ENCODE results near the gene ACTR1B. TPM values are rescaled to one million over a fixed set of nuclear protein-coding genes. Genes with fewer than 3 reads are reported as not detected.
"Not testable (repeated sequence)": the region's sequence is repeated elsewhere in the genome, so short reads cannot be mapped to it uniquely, and the experiment has no call there.

The ACTR1B gene
- total RNA-seq = 10 to 100 TPM; 47.5 to 92.1 (median 53.4) TPM
- 10 to 100 TPM; 56.2 to 60.3 (median 57.3) TPM for polyA plus RNA-seq
- long read RNA-seq, donor 1, partial matches to known transcripts = 0 of 1 reads
- long read RNA-seq, donor 1, other reads (novel, unspliced or antisense) = 0 of 1 reads
- long read RNA-seq, donor 2, transcript ACTR1B-201 (11 exons, 2,243 nt) = major isoform, 7 of 7 reads
- long read RNA-seq, donor 2, partial matches to known transcripts = 0 of 7 reads
- long read RNA-seq, donor 2, other reads (novel, unspliced or antisense) = 0 of 7 reads
- long read RNA-seq, donor 3, partial matches to known transcripts = 0 of 3 reads
- long read RNA-seq, donor 3, other reads (novel, unspliced or antisense) = 0 of 3 reads
- long read RNA-seq, donor 4 = 0 reads
- long read RNA-seq, donor 5, transcript ACTR1B-201 (11 exons, 2,243 nt) = major isoform, 9 of 9 reads
- long read RNA-seq, donor 5, partial matches to known transcripts = 0 of 9 reads
- long read RNA-seq, donor 5, other reads (novel, unspliced or antisense) = 0 of 9 reads
- long read RNA-seq, donor 6 = 0 reads
- long read RNA-seq, donor 7, transcript ACTR1B-201 (11 exons, 2,243 nt) = major isoform, 10 of 10 reads
- long read RNA-seq, donor 7, partial matches to known transcripts = 0 of 10 reads
- long read RNA-seq, donor 7, other reads (novel, unspliced or antisense) = 0 of 10 reads
- long read RNA-seq, donor 8, transcript ACTR1B-201 (11 exons, 2,243 nt) = major isoform, 14 of 14 reads
- long read RNA-seq, donor 8, partial matches to known transcripts = 0 of 14 reads
- long read RNA-seq, donor 8, other reads (novel, unspliced or antisense) = 0 of 14 reads
- long read RNA-seq, donor 9, partial matches to known transcripts = 0 of 3 reads
- long read RNA-seq, donor 9, other reads (novel, unspliced or antisense) = 0 of 3 reads
- long read RNA-seq, donor 10, partial matches to known transcripts = 0 of 3 reads
- long read RNA-seq, donor 10, other reads (novel, unspliced or antisense) = 0 of 3 reads

- Histone ChIP-seq H3K27ac (peak within 1 kb of the TSS; percentile 92 to 99 (median 97)), H3K9me3 (no peaks in the 10 kb centered on the region), H3K4me3 (peak within 1 kb of the TSS; percentile 58 to 91 (median 75)), H3K4me1 (peaks cover 17 to 43% (median 35%) of the 10 kb centered on the region in 4 donors), H3K36me3 (peaks cover 1 to 23% (median 18%) of the 10 kb centered on the region in 4 donors), H3K27me3 (no peaks in the 10 kb centered on the region)
- TF ChIP-seq POLR2AphosphoS5 (IDR thresholded peaks at IDR 0.05) (peak; percentile 90 to 93 (median 92)), EP300 (IDR thresholded peaks at IDR 0.05) (no peak), CTCF (IDR thresholded peaks at IDR 0.05) (peak in 4 of 7 experiments; percentile 50 to 68 (median 59)), POLR2A (IDR thresholded peaks at IDR 0.05) (peak in 2 of 4 donors; percentile 61 to 91)
- intact Hi-C loops (cut with DNase I; ENCODE audit: low total_unique reads) = no loop called here
- peak; percentile 99 to 100 for DNase-seq
- WGBS, 5 donors = 0% methylated on average over 22 to 60 of the region's 60 CpGs
Measured at GRCh38 chr2:97663962-97664635, at the start of gene ACTR1B. ACTR1B (minus strand) TSS chr2:97664044; CDS start chr2:97663890, 154 bp downstream.

GRCh38 chr2:97712693-97713295 is 49.0 kb upstream of the ACTR1B start:
- H3K27ac ChIP-seq = peak overlapping the region in 3 of 5 donors; percentile 31 to 68 (median 46)
- no peaks in the 10 kb centered on the region for H3K36me3 ChIP-seq
- DNase-seq = no peak
- TF ChIP-seq POLR2AphosphoS5 (IDR thresholded peaks at IDR 0.05) = no peak
- TF ChIP-seq CTCF (IDR thresholded peaks at IDR 0.05) = no peak
- TF ChIP-seq POLR2A (IDR thresholded peaks at IDR 0.05) = no peak
- TF ChIP-seq EP300 (IDR thresholded peaks at IDR 0.05) = no peak
- H3K4me1 ChIP-seq = no peaks in the 10 kb centered on the region
- no peaks in the 10 kb centered on the region for H3K9me3 ChIP-seq
- intact Hi-C loops (cut with DNase I; ENCODE audit: low total_unique reads) = no loop called here
- peaks cover 0 to 10% (median 0%) of the 10 kb centered on the region in 3 donors for H3K27me3 ChIP-seq
- WGBS, 5 donors = 62 to 78% (median 71%) methylated on average over 6 to 11 of the region's 11 CpGs
- H3K4me3 ChIP-seq = no peak overlapping the region

- intact Hi-C loops (cut with DNase I; ENCODE audit: low total_unique reads); H3K36me3 ChIP-seq; DNase-seq; H3K4me1 ChIP-seq; H3K4me3 ChIP-seq; H3K27ac ChIP-seq; H3K9me3 ChIP-seq: not testable (repeated sequence)
- H3K27me3 ChIP-seq = peaks cover 0 to 12% (median 0%) of the 10 kb centered on the region in 3 donors
- 25 to 55% (median 35%) methylated on average over 9 of the region's 9 CpGs for WGBS, 5 donors
Measured at GRCh38 chr2:97712175-97712574, 48.3 kb upstream of the ACTR1B start.

- TF ChIP-seq POLR2AphosphoS5 (IDR thresholded peaks at IDR 0.05) = no peak
- no peak for TF ChIP-seq EP300 (IDR thresholded peaks at IDR 0.05)
- TF ChIP-seq CTCF (IDR thresholded peaks at IDR 0.05) = no peak
- TF ChIP-seq POLR2A (IDR thresholded peaks at IDR 0.05) = no peak
- Histone ChIP-seq H3K4me1 (no peaks in the 10 kb centered on the region), H3K27ac (no peak overlapping the region), H3K9me3 (no peaks in the 10 kb centered on the region), H3K27me3 (peaks cover 0 to 15% (median 0%) of the 10 kb centered on the region in 3 donors), H3K4me3 (no peak overlapping the region), H3K36me3 (no peaks in the 10 kb centered on the region)
- no peak for DNase-seq
- intact Hi-C loops (cut with DNase I; ENCODE audit: low total_unique reads) = no loop called here
- WGBS, 5 donors = 75 to 86% (median 83%) methylated on average over 4 to 6 of the region's 6 CpGs
Measured at GRCh38 chr2:97711394-97711711, 47.5 kb upstream of the ACTR1B start.
